K562 (cell line): Measurements from ENCODE around the gene MYADML2. TPM values are rescaled to one million over a fixed set of nuclear protein-coding genes. Genes with fewer than 3 reads are reported as not detected.

Experiments used
- ATAC-seq: fragments of 200-7000 bp; cut with Tn5 transposase; 3 replicates; pipeline ENCODE4 v1.9.1; 2020; ENCODE audit warnings: moderate library complexity
- BruUV-seq: library from RNA; stranded (reverse); fragments of 400-500 nt; replicated peaks from 2 replicates; lab custom pipeline; 2021; lab: Mats Ljungman, UMichigan
- CTCF ChIA-PET: fragments of 300-600 bp; formaldehyde crosslinking; extraction: SDS; loops from one replicate; lab custom pipeline; 2021; ENCODE audit warnings: low intra/inter-chr PET ratio; lab: Yijun Ruan, JAX
- POLR2A ChIA-PET: fragments of 300-600, 350-650 bp; sonication (Branson Sonifier 250); formaldehyde crosslinking; extraction: SDS; loops from one replicate; lab custom pipeline; 2021; ENCODE audit warnings: antibody characterized with exemption, inconsistent platforms; lab: Yijun Ruan, JAX
- DNase-seq, 4 experiments: peaks; one replicate each; pipeline versions ENCODE4 v3.0.0 to v3.0.0-alpha.2; 2011 to 2018; ENCODE audit warnings: low spot score in 3 of 4, mixed read lengths in 3 of 4; ENCODE audit errors: extremely low read depth in 1 of 4
- FAIRE-seq: peaks from 2 replicates; lab custom pipeline; 2011; peaks lifted over from hg19 to GRCh38; lab: Jason Lieb, UNC
- H2AFZ ChIP-seq: 2 replicates; pipeline ENCODE4 v1.6.0; 2011; ENCODE audit warnings: low read depth, low read length, control low read depth, inconsistent platforms
- H3K27ac ChIP-seq: fragments of 200-600 bp; 3 replicates; pipeline ENCODE4 v1.8.0; 2011; ENCODE audit warnings: low read depth, mild to moderate bottlenecking, control low read depth, inconsistent platforms, low read length, moderate library complexity, mixed read lengths; ENCODE audit errors: extremely low read depth
- H3K27me3 ChIP-seq, 2 experiments: fragments of 300-600 bp in 1 of 2; 2 replicates in 1 of 2; 3 replicates in 1 of 2; pipeline versions ENCODE4 v1.6.0 to v1.8.0; 2011; ENCODE audit warnings: inconsistent platforms in 2 of 2, low read length in 2 of 2, mild to moderate bottlenecking in 1 of 2, mixed read lengths in 1 of 2, moderate library complexity in 1 of 2; ENCODE audit not compliant: control insufficient read depth in 2 of 2, insufficient read depth in 2 of 2
- H3K36me3 ChIP-seq: fragments of 300-600 bp; 3 replicates; pipeline ENCODE4 v1.8.0; 2011; ENCODE audit warnings: mild to moderate bottlenecking, low read length, inconsistent platforms; ENCODE audit not compliant: control insufficient read depth, insufficient read depth
- H3K4me1 ChIP-seq, 2 experiments: fragments of 200-600 bp in 1 of 2; replicated peaks in 1 of 2; 2 replicates in 1 of 2; 3 replicates in 1 of 2; pipeline versions ENCODE4 v1.5.1 to v1.8.0; 2011; ENCODE audit warnings: inconsistent platforms in 2 of 2, low read length in 2 of 2, mild to moderate bottlenecking in 1 of 2, mixed read lengths in 1 of 2, moderate library complexity in 1 of 2; ENCODE audit not compliant: control insufficient read depth in 2 of 2, insufficient read depth in 2 of 2
- H3K4me2 ChIP-seq: 2 replicates; pipeline ENCODE4 v1.6.1; 2011; ENCODE audit warnings: low read length, control low read depth, inconsistent platforms, mixed read lengths; ENCODE audit not compliant: insufficient read depth
- H3K4me3 ChIP-seq: fragments of 200-600 bp; sonication (generic), shearing (Covaris generic); 2 replicates; pipeline ENCODE4 v1.5.1; 2016; ENCODE audit warnings: control low read depth, inconsistent platforms
- H3K79me2 ChIP-seq: fragments of 200-600 bp; 3 replicates; pipeline ENCODE4 v1.8.0; 2011; ENCODE audit warnings: low read length, inconsistent platforms; ENCODE audit not compliant: control insufficient read depth, insufficient read depth
- H3K9ac ChIP-seq, 2 experiments: 2 replicates each; pipeline versions ENCODE4 v1.6.0 to v1.6.1; 2011; ENCODE audit warnings: low read depth in 2 of 2, low read length in 2 of 2, control low read depth in 1 of 2, inconsistent platforms in 1 of 2, mild to moderate bottlenecking in 1 of 2, mixed read lengths in 1 of 2; ENCODE audit not compliant: insufficient read depth in 1 of 2
- H3K9me1 ChIP-seq: one replicate; pipeline ENCODE4 v1.6.0; 2011; ENCODE audit warnings: inconsistent platforms, mild to moderate bottlenecking, low read length, moderate library complexity; ENCODE audit not compliant: control insufficient read depth, insufficient read depth
- H3K9me3 ChIP-seq: replicated peaks from 2 replicates; pipeline ENCODE4 v1.5.1; 2011; ENCODE audit warnings: low read depth, low read length, inconsistent platforms; ENCODE audit not compliant: control insufficient read depth, insufficient read depth
- H4K20me1 ChIP-seq: replicated peaks from 2 replicates; pipeline ENCODE4 v1.6.1; 2011; ENCODE audit warnings: low read length, inconsistent platforms, mixed read lengths; ENCODE audit not compliant: control insufficient read depth, insufficient read depth
- ATF7 ChIP-seq: fragments of 450-650 bp; IDR thresholded peaks from 2 replicates; pipeline ENCODE4 v1.7.1; 2014; ENCODE audit warnings: mild to moderate bottlenecking, moderate library complexity
- ELF2 ChIP-seq: fragments of 250-450 bp; sonication (Bioruptor Pico); IDR thresholded peaks from 2 replicates; pipeline ENCODE4 v1.5.0; 2021; ENCODE audit warnings: mild to moderate bottlenecking
- JUN ChIP-seq, 2 experiments: sonication (generic) in 1 of 2; formaldehyde crosslinking in 1 of 2; IDR thresholded peaks; 2 replicates each; pipeline versions ENCODE4 v1.6.1 to v1.8.0; 2012 to 2022; ENCODE audit warnings: borderline replicate concordance in 2 of 2, mild to moderate bottlenecking in 2 of 2, improper control_type of control experiment in 1 of 2, low read depth in 1 of 2, low read length in 1 of 2, missing genetic modification reagents in 1 of 2
- JUND ChIP-seq, 2 experiments: IDR thresholded peaks; 2 replicates in 1 of 2; 3 replicates in 1 of 2; pipeline ENCODE4 v1.6.1; 2011; ENCODE audit warnings: borderline replicate concordance in 2 of 2, low read depth in 2 of 2, low read length in 2 of 2, improper control_type of control experiment in 1 of 2, missing biosample characterization in 1 of 2, missing genetic modification characterization in 1 of 2, missing genetic modification reagents in 1 of 2
- LARP7 ChIP-seq: fragments of 450-650 bp; IDR thresholded peaks from 2 replicates; pipeline ENCODE4 v1.6.1; 2016
- ZNF263 ChIP-seq: sonication (generic); formaldehyde crosslinking; IDR thresholded peaks from 2 replicates; pipeline ENCODE4 v1.8.0; 2022; ENCODE audit warnings: mild to moderate bottlenecking, missing genetic modification reagents, borderline replicate concordance
- WGBS: fragments of 100-300 bp; shearing (Covaris generic); methylation state at CpG from one replicate; pipeline ENCODE4 v1.1.6; 2016; ENCODE audit warnings: low coverage, mixed read lengths; ENCODE audit not compliant: insufficient coverage; ENCODE audit errors: missing lambda C conversion rate; 5-methylcytosine and 5-hydroxymethylcytosine counted together
- in situ Hi-C: fragments of 300-500 bp; cut with MboI; formaldehyde crosslinking; loops from 4 replicates; pipeline ENCODE4 v1.15.0; 2018; ENCODE audit warnings: inconsistent platforms, mixed read lengths
- intact Hi-C: fragments of 100-400 bp; cut with micrococcal nuclease; formaldehyde crosslinking; loops from 2 replicates; pipeline ENCODE4 v1.14.2; 2022
- polyA plus RNA-seq, 8 experiments: library from polyadenylated mRNA; depleted of rRNA in 4 of 8; stranded (reverse) in 5 of 8; unstranded in 3 of 8; fragments of >200 nt; fragmentation: Nextera tagmentation in 2 of 8; fragmentation: Illumina TruSeq in 1 of 8; extraction: Ambion mirVana in 2 of 8; extraction: Trizol in 1 of 8; gene quantifications; 2 replicates each; pipeline versions ENCODE4 v1.2.1 to v1.2.3, GENCODE V29; 2011 to 2014; ENCODE audit warnings: inconsistent platforms in 1 of 8, missing spikeins in 1 of 8
- total RNA-seq, 7 experiments: library from RNA; depleted of rRNA in 6 of 7; stranded (reverse); fragments of >200 nt in 6 of 7; fragmentation: Illumina TruSeq in 2 of 7; extraction: Trizol in 2 of 7; gene quantifications; 2 replicates each; pipeline versions ENCODE4 v1.2.1 to v1.2.3, GENCODE V29; 2011 to 2021; ENCODE audit warnings: low replicate concordance in 1 of 7
- TF ChIP-seq, protein P1 (sequence below): sonication (generic); formaldehyde crosslinking; IDR thresholded peaks from 2 replicates; pipeline ENCODE4 v1.8.1; 2022; ENCODE audit warnings: missing genetic modification reagents
- TF ChIP-seq, protein P2 (sequence below), 2 experiments: fragments of 450-650 bp in 1 of 2; sonication (generic) in 1 of 2; formaldehyde crosslinking in 1 of 2; IDR thresholded peaks in 1 of 2; conservative IDR thresholded peaks in 1 of 2; 2 replicates each; pipeline versions ENCODE4 v1.6.1 to v1.8.1; 2016 to 2023; ENCODE audit warnings: mild to moderate bottlenecking in 2 of 2, moderate library complexity in 2 of 2, inconsistent platforms in 1 of 2, missing genetic modification reagents in 1 of 2

Gene MYADML2
- total and polyA plus RNA-seq, 9 of the 15 experiments (the other 6 are each of a cell fraction or from before 2014, with no cell fraction given) = not detected

DNA sequence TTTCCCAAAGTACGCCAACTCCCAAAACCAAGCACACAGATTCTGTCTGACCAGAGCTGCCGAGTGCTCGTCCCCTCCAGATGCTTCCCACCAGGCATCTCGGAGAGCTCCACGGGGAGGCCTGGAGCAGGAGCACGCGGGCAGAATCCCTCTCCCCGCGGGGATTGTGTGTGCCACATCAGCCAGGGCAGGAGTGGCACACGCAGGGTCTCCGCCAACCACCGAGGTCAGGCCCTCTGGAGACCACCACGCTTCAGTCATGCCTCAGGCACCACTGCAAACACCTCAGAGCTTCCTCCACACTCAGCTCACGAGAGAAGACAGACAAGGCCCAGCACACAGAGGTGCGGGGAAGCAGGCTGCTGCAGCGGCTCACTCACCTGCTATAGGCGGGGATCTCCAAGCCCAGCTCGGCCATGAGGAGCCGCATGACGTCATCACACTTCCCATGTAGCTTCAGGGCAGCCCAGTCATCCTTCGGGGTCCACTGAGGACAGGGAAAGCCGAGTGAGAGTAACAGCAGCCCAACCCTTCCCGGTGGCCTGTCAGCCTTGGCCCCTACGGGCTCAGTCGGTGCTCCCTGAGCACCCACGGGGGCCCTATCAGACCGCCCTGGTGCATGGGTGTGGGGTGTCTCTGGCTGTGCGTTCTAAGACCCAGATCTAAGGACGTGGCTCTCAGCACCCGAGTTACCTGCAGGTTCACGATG lies 33.5 kb downstream of the MYADML2 start:
- no peak for FAIRE-seq
- H3K4me2 ChIP-seq = no peak overlapping the region

More for the DNA sequence above, 33.5 kb downstream of the MYADML2 start:
- intact Hi-C loops (no loop called here), in situ Hi-C loops (no loop called here)
- no peak for ATAC-seq
- Histone ChIP-seq H2AFZ (no peak overlapping the region), H3K9me3 (no peaks in the 10 kb centered on the region), H3K79me2 (peaks cover 52% of the 10 kb centered on the region), H3K27ac (peak overlapping the region; percentile 8; the same call in 1 of the 3 replicates), H3K27me3 (no peaks in the 10 kb centered on the region), H3K4me1 (peaks cover 41 to 90% of the 10 kb centered on the region in 2 experiments), H3K36me3 (peaks cover 66% of the 10 kb centered on the region; the same call in 2 of the 3 replicates), H3K9me1 (peaks cover 6% of the 10 kb centered on the region), H4K20me1 (peaks cover 14% of the 10 kb centered on the region), H3K9ac (peak overlapping the region in 1 of 2 experiments; percentile 66; a peak in 1 of 4 replicates), H3K4me3 (no peak overlapping the region)
- POLR2A ChIA-PET = interaction anchor here (0.6 to 5.4 kb wide), 8 partner anchors 10 to 258 kb away, joined by 3 to 46 read pairs (median 5); partner anchors contain the start of genes MAFG and PDE6G
- no peak for DNase-seq
- TF ChIP-seq JUND (IDR thresholded peaks at IDR 0.05; ENCODE audit: borderline replicate concordance, low read depth, low read length) (peak; percentile 67), JUND (tag; IDR thresholded peaks at IDR 0.05; ENCODE audit: borderline replicate concordance, low read depth, low read length) (no peak; the same call in 2 of the 3 replicates), LARP7 (no peak), ZNF263 (CRISPR knock-in tag) (peak; percentile 77), ELF2 (no peak), ATF7 (peak; percentile 78), JUN (IDR thresholded peaks at IDR 0.05; ENCODE audit: borderline replicate concordance, low read depth, low read length) (no peak), JUN (CRISPR knock-in tag; IDR thresholded peaks at IDR 0.05; ENCODE audit: borderline replicate concordance) (no peak)
- TF ChIP-seq, protein P1, sequence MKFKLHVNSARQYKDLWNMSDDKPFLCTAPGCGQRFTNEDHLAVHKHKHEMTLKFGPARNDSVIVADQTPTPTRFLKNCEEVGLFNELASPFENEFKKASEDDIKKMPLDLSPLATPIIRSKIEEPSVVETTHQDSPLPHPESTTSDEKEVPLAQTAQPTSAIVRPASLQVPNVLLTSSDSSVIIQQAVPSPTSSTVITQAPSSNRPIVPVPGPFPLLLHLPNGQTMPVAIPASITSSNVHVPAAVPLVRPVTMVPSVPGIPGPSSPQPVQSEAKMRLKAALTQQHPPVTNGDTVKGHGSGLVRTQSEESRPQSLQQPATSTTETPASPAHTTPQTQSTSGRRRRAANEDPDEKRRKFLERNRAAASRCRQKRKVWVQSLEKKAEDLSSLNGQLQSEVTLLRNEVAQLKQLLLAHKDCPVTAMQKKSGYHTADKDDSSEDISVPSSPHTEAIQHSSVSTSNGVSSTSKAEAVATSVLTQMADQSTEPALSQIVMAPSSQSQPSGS (CRISPR knock-in tag) = 0 out of 2 replicates have a peak, but pooled peaks have one; percentile 40
- TF ChIP-seq, protein P2, sequence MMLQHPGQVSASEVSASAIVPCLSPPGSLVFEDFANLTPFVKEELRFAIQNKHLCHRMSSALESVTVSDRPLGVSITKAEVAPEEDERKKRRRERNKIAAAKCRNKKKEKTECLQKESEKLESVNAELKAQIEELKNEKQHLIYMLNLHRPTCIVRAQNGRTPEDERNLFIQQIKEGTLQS (IDR thresholded peaks at IDR 0.05) = peak; percentile 92
- TF ChIP-seq, protein P2 (CRISPR knock-in tag; conservative IDR thresholded peaks at IDR 0.05) = no peak
- no TSS peak for BruUV-seq
- 89% methylated on average over 31 of the region's 31 CpGs for WGBS
- CTCF ChIA-PET = no interaction called here
